HCT116 (cell line): Measurements from ENCODE around the gene MAP2K5. TPM values are rescaled to one million over a fixed set of nuclear protein-coding genes. Genes with fewer than 3 reads are reported as not detected.

Experiments used
- ATAC-seq: fragments of 200-7000 bp; cut with Tn5 transposase; 2 replicates; pipeline ENCODE4 v1.9.1; 2020; ENCODE audit warnings: mild to moderate bottlenecking, moderate library complexity
- BruUV-seq: library from RNA; stranded (reverse); fragments of 400-500 nt; replicated peaks from 2 replicates; lab custom pipeline; 2021; lab: Mats Ljungman, UMichigan
- CTCF ChIA-PET: fragments of 300-600 bp; sonication (Branson Sonifier 250); formaldehyde crosslinking; loops from one replicate; lab custom pipeline; 2021; ENCODE audit warnings: antibody characterized with exemption; lab: Charles Lee
- POLR2A ChIA-PET: fragments of 300-600, 350-600 bp; sonication (Branson Sonifier 250); formaldehyde crosslinking; loops from one replicate; lab custom pipeline; 2021; ENCODE audit warnings: antibody characterized with exemption; lab: Charles Lee
- RAD21 ChIA-PET, 2 experiments: fragments of 300-600 bp; sonication (Branson Sonifier 250); formaldehyde crosslinking; loops; one replicate each; lab custom pipeline; 2023; ENCODE audit warnings: low total read pairs in 2 of 2; ENCODE audit not compliant: uncharacterized antibody in 2 of 2, unreplicated experiment in 2 of 2, low non-redundant PET in 1 of 2; lab: Charles Lee
- DNase-seq: peaks from one replicate; pipeline ENCODE4 v3.0.0-alpha.2; 2010; ENCODE audit warnings: low read depth, low spot score
- H2AFZ ChIP-seq: fragments of 200-600 bp; shearing (Covaris generic), sonication (generic); 2 replicates; pipeline ENCODE4 v1.6.1; 2017; ENCODE audit warnings: low read depth, mixed run types, mixed read lengths, antibody characterized with exemption, low read length; ENCODE audit not compliant: poor library complexity, severe bottlenecking
- H3K27ac ChIP-seq: 2 replicates; pipeline ENCODE4 v1.5.1; 2012; ENCODE audit warnings: low read depth, low read length
- H3K27me3 ChIP-seq: fragments of 200-600 bp; sonication (generic); 2 replicates; pipeline ENCODE4 v1.6.1; 2016; ENCODE audit warnings: mixed run types, low read length, mixed read lengths; ENCODE audit not compliant: insufficient read depth
- H3K36me3 ChIP-seq, 2 experiments: fragments of 200-500 bp in 1 of 2; fragments of 200-600 bp in 1 of 2; sonication (Bioruptor generic) in 1 of 2; sonication (generic) in 1 of 2; 2 replicates each; pipeline versions ENCODE4 v1.5.1 to v1.6.1; 2014 to 2016; ENCODE audit warnings: low read length in 2 of 2, inconsistent platforms in 1 of 2, mixed read lengths in 1 of 2, mixed run types in 1 of 2; ENCODE audit not compliant: insufficient read depth in 2 of 2, control insufficient read depth in 1 of 2
- H3K4me1 ChIP-seq, 2 experiments: fragments of 200-600 bp in 1 of 2; sonication (generic) in 1 of 2; 2 replicates each; pipeline versions ENCODE4 v1.5.1 to v1.6.1; 2012 to 2017; ENCODE audit warnings: low read length in 2 of 2, inconsistent platforms in 1 of 2, mild to moderate bottlenecking in 1 of 2, mixed read lengths in 1 of 2, mixed run types in 1 of 2, moderate library complexity in 1 of 2; ENCODE audit not compliant: insufficient read depth in 2 of 2, control insufficient read depth in 1 of 2
- H3K4me2 ChIP-seq: fragments of 200-600 bp; sonication (generic); 2 replicates; pipeline ENCODE4 v1.6.1; 2017; ENCODE audit warnings: mixed run types, low read length, mixed read lengths
- H3K4me3 ChIP-seq, 2 experiments: fragments of 200-600 bp in 1 of 2; sonication (generic) in 1 of 2; replicated peaks in 1 of 2; 2 replicates each; pipeline ENCODE4 v1.5.1; 2011 to 2016; ENCODE audit warnings: low read length in 2 of 2, control low read depth in 1 of 2, low read depth in 1 of 2, mild to moderate bottlenecking in 1 of 2, mixed read lengths in 1 of 2, mixed run types in 1 of 2
- H3K79me2 ChIP-seq: fragments of 200-600 bp; sonication (generic); 2 replicates; pipeline ENCODE4 v1.6.1; 2017; ENCODE audit warnings: mild to moderate bottlenecking, mixed run types, low read length, moderate library complexity, mixed read lengths; ENCODE audit not compliant: insufficient read depth
- H3K9ac ChIP-seq: fragments of 200-600 bp; sonication (generic); 2 replicates; pipeline ENCODE4 v1.6.1; 2016; ENCODE audit warnings: low read length, mixed read lengths
- H3K9me2 ChIP-seq: fragments of 200-600 bp; sonication (generic), shearing (Covaris generic); 2 replicates; pipeline ENCODE4 v1.6.1; 2017; ENCODE audit warnings: mixed run types, mild to moderate bottlenecking, moderate library complexity; ENCODE audit not compliant: insufficient read depth
- H3K9me3 ChIP-seq, 2 experiments: fragments of 200-500 bp in 1 of 2; fragments of 200-600 bp in 1 of 2; sonication (Bioruptor generic) in 1 of 2; sonication (generic) in 1 of 2; 2 replicates each; pipeline ENCODE4 v1.6.1; 2014 to 2017; ENCODE audit warnings: low read length in 2 of 2, mixed read lengths in 2 of 2, inconsistent platforms in 1 of 2, low read depth in 1 of 2, mild to moderate bottlenecking in 1 of 2, mixed run types in 1 of 2, moderate library complexity in 1 of 2; ENCODE audit not compliant: control insufficient read depth in 1 of 2, insufficient read depth in 1 of 2
- H4K20me1 ChIP-seq: fragments of 200-600 bp; sonication (generic), shearing (Covaris generic); 2 replicates; pipeline ENCODE4 v1.6.1; 2017; ENCODE audit warnings: mixed run types, mild to moderate bottlenecking, moderate library complexity; ENCODE audit not compliant: insufficient read depth
- CBX3 ChIP-seq: IDR thresholded peaks from 2 replicates; pipeline ENCODE4 v1.6.1; 2012; ENCODE audit warnings: low read depth
- CEBPB ChIP-seq: IDR thresholded peaks from 2 replicates; pipeline ENCODE4 v1.6.1; 2012; ENCODE audit warnings: low read depth
- ELF1 ChIP-seq: IDR thresholded peaks from 2 replicates; pipeline ENCODE4 v1.6.1; 2012; ENCODE audit warnings: low read depth, borderline replicate concordance
- FOSL1 ChIP-seq: IDR thresholded peaks from 2 replicates; pipeline ENCODE4 v1.6.1; 2012; ENCODE audit warnings: low read depth
- JUND ChIP-seq: IDR thresholded peaks from 2 replicates; pipeline ENCODE4 v1.6.1; 2012
- POLR2A ChIP-seq: IDR thresholded peaks from 2 replicates; pipeline ENCODE4 v1.7.0; 2011; ENCODE audit warnings: borderline replicate concordance; ENCODE audit not compliant: insufficient read depth, insufficient read length; ENCODE audit errors: extremely low read depth
- POLR2AphosphoS5 ChIP-seq: IDR thresholded peaks from 2 replicates; pipeline ENCODE4 v1.6.1; 2011; ENCODE audit warnings: mild to moderate bottlenecking, low read depth, low read length, moderate library complexity
- SIN3A ChIP-seq: IDR thresholded peaks from 2 replicates; pipeline ENCODE4 v1.6.1; 2012; ENCODE audit warnings: low read depth
- SRF ChIP-seq: IDR thresholded peaks from 2 replicates; pipeline ENCODE4 v1.6.1; 2012; ENCODE audit warnings: low read depth
- ZBTB33 ChIP-seq: IDR thresholded peaks from 2 replicates; pipeline ENCODE4 v1.6.1; 2011; ENCODE audit warnings: mild to moderate bottlenecking, low read length, moderate library complexity; ENCODE audit not compliant: insufficient replicate concordance; ENCODE audit errors: extremely low read depth
- ZFX ChIP-seq: fragments of 450-650 bp; IDR thresholded peaks from 2 replicates; pipeline ENCODE4 v1.6.1; 2017
- intact Hi-C: fragments of 100-400 bp; cut with micrococcal nuclease; formaldehyde crosslinking; loops from 2 replicates; pipeline ENCODE4 v1.10.0; 2022
- total RNA-seq: library from RNA; stranded (reverse); gene quantifications from one replicate; pipeline ENCODE4 v1.2.1, GENCODE V29; 2021; ENCODE audit not compliant: unreplicated experiment
- TF ChIP-seq, protein P1 (sequence below): IDR thresholded peaks from 2 replicates; pipeline ENCODE4 v1.6.1; 2012; ENCODE audit warnings: low read depth

MAP2K5 gene
- total RNA-seq, 1 experiment from 2014 or later = 15.6 TPM

- no peak for TF ChIP-seq JUND
- no peak for TF ChIP-seq CBX3
- TF ChIP-seq, protein P1, sequence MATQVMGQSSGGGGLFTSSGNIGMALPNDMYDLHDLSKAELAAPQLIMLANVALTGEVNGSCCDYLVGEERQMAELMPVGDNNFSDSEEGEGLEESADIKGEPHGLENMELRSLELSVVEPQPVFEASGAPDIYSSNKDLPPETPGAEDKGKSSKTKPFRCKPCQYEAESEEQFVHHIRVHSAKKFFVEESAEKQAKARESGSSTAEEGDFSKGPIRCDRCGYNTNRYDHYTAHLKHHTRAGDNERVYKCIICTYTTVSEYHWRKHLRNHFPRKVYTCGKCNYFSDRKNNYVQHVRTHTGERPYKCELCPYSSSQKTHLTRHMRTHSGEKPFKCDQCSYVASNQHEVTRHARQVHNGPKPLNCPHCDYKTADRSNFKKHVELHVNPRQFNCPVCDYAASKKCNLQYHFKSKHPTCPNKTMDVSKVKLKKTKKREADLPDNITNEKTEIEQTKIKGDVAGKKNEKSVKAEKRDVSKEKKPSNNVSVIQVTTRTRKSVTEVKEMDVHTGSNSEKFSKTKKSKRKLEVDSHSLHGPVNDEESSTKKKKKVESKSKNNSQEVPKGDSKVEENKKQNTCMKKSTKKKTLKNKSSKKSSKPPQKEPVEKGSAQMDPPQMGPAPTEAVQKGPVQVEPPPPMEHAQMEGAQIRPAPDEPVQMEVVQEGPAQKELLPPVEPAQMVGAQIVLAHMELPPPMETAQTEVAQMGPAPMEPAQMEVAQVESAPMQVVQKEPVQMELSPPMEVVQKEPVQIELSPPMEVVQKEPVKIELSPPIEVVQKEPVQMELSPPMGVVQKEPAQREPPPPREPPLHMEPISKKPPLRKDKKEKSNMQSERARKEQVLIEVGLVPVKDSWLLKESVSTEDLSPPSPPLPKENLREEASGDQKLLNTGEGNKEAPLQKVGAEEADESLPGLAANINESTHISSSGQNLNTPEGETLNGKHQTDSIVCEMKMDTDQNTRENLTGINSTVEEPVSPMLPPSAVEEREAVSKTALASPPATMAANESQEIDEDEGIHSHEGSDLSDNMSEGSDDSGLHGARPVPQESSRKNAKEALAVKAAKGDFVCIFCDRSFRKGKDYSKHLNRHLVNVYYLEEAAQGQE = no peak
- no peak for TF ChIP-seq ZBTB33
- no peak for TF ChIP-seq ZFX
- no peak for TF ChIP-seq SIN3A
- TF ChIP-seq CEBPB = no peak
- TF ChIP-seq POLR2AphosphoS5 = no peak
- no peak for TF ChIP-seq FOSL1
- no peak for TF ChIP-seq POLR2A
- no peak for TF ChIP-seq SRF
- TF ChIP-seq ELF1 = no peak
- Histone ChIP-seq H3K9me3 (no peaks in the 10 kb centered on the region), H3K9ac (peak overlapping the region; percentile 80), H3K4me2 (peak overlapping the region; percentile 98), H4K20me1 (no peaks in the 10 kb centered on the region), H3K27me3 (no peaks in the 10 kb centered on the region), H2AFZ (peak overlapping the region; percentile 57), H3K79me2 (no peaks in the 10 kb centered on the region), H3K9me2 (no peaks in the 10 kb centered on the region), H3K4me1 (peaks cover 5 to 33% of the 10 kb centered on the region in 2 experiments; a peak in 3 of 4 replicates), H3K36me3 (no peaks in the 10 kb centered on the region), H3K27ac (peak overlapping the region; percentile 47; the same call in 1 of the 2 replicates), H3K4me3 (peak overlapping the region; percentile 59 to 72)
- CTCF ChIA-PET = no interaction called here
- DNase-seq (no peak), ATAC-seq (no peak)
- POLR2A ChIA-PET = no interaction called here
- intact Hi-C loops = no loop called here
- RAD21 ChIA-PET = no interaction called here
- BruUV-seq = TSS peak; percentile 85
Measured at GRCh38 chr15:67840749-67841512, 298.4 kb downstream of the MAP2K5 start.
